GM18508 (cell line): ENCODE measurements around the gene MYH7.
"Not testable (repeated sequence)": the region's sequence is repeated elsewhere in the genome, so short reads cannot be mapped to it uniquely, and the experiment has no call there.

Source experiments
- ATAC-seq: cut with Tn5 transposase; IDR thresholded peaks from one replicate; pipeline ENCODE4 v1.9.1; 2021; ENCODE audit warnings: moderate number of reproducible peaks; ENCODE audit not compliant: insufficient read depth, unreplicated experiment

MYH7 gene

DNA sequence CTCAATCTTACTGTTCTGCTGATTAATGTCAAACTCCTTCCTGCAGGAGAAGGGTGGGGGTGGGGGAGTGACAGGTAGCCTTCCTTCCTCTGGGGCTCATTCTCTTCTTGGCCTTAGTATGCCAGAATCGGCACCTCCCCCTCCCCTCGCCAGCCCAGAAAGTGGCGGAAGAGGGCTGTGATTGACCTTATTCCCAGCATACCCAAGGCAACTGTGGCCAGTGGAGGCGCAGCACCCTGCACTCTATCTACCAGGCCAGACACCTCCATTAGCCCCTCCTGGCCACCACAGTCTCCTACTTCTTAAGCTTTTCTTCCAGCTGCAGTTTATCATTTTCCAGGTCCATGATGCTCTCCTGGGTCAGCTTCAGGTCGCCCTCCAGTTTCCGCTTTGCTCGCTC lies 42.8 kb downstream of the MYH7 start:
- ATAC-seq, result no peak

DNA sequence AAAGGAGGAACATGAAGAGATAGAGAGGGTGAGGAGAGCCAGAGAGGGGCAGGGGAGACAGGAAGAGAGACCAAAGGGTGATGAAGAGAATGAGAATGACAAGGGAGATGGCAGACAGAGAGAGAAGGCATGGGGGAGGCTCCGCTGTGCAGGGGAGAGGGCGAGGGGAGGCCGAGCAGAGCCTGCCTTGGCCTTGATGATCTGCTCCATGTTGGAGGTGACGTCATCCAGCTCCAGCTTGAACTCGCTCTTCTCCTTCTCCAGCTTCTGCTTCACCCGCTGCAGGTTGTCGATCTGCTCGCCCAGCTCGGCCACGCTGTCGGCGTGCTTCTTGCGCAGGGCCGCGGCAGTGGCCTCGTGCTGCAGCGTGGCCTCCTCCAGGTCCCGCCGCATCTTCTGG lies 45.6 kb downstream of the MYH7 start:
- not testable (repeated sequence) for ATAC-seq

DNA sequence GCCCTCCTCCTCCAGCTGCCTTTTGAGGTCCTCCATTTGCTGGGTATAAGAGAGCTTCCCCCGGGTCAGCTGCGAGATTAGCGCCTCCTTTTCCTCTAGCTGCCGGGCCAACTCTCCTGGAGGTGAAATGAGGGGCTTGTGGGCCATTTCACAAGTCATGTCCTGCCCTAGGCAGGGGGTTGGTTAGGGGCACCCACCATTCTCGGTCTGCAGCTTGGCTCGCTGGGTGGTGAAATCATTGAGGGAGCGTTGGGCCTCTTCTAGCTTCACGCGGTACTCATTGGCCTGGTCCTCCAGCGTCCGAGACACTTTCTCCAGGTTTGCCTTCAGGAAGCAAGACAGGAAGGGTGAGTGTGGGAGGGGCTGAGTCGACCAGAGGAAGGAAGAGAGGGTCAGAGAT lies 46.1 kb downstream of the MYH7 start:
- no peak for ATAC-seq

DNA sequence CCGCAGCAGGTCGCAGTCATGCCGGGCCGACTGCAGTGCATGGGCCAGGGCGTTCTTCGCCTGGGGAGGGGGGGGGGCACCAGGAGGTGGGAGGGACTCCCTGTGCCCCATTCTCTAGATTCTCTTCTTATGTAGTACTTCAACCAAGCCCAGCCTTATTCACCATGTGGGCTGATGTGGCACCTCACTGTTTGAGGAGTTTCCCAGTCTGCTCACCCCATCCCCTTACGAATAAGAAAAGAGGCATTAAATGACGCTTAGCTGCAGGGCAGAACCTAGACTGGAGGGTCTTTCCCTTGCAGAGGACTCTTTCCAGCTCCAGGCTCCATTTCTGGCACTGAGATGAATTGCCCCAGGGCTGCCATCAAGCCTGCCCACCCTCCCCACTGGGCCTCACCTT lies 46.5 kb downstream of the MYH7 start:
- ATAC-seq, result no peak

DNA sequence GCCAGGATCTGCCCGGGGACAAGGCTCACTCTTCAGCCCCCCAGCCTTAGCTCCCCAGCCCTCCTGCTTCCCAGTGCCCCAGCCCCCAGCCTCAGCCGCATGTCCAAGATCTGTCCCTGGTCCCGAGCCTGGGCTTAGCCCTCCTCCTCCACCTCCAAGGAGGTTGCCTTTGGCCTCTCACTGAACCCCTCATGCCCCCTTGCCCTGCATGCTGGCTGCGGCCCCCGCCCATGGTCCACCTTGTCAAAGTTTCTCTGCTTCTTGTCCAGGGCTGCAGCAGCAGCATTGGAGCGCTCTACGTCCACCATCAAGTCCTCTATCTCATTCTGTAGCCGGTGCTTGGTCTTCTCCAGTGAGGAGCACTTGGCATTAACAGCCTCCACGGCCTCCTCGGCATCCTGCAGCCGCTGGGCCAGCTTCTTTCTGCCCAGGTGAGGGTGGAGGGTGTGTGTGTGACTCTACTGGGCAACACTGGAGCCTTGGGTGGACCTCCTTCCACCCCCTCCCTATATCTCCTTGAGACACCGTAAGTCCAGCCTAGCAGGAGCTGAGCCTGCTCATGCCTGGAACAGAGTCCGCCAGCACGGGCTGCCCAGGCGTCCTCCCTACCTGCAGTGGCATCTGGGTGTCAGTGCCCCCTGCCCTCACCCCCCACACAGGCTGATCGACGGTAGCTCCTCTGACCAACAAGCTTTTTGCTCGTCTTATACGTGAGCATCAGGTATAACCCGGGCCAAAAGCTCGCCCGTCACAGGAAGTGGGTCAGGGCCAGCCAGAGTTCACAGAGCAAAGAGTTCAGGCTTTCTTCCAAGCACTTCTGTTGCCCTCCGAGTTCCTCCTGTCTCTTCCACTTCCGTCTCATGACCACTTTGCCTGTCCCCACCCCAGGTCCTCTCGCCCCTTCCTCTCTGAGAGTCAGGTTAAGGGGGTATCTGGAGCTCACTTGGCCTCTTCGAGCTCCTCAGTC lies 47.3 kb downstream of the MYH7 start:
- ATAC-seq, result no peak

DNA sequence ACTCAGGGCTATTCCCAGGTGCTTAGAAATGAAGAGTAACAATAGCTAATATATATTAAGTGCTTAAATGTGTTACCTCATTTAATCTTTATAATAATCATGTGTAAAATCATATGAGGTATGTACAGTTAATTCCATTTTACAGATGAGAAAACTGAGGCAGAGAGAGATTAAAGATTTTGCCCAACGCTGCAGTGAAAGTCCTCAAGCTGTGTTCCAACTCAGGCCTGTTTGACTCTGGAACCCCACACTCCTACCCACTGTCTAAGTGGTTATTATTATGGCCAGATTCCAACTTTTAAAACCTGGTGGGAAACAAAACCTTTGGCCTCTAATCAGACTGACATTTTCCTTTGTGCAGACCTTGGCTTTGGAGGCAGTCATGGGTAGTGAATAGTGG lies 48.5 kb downstream of the MYH7 start:
- ATAC-seq, result no peak

DNA sequence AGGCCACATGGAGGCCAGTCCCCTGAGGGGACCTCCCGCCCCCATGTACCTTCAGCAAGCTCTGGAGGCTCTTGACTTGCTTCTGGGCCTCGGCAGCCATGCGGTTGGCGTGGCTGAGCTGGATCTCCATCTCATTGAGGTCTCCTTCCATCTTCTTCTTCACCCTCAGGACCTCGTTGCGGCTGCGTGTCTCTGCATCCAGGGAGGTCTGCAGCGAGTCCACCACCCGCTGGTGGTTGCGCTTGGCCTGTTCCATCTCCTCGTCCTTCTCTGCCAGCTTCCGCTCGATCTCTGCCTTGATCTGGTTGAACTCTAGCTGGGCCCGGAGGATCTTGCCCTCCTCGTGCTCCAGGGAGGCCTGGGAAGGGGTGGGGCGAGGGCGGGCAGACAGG lies 49.2 kb downstream of the MYH7 start:
- not testable (repeated sequence) for ATAC-seq

DNA sequence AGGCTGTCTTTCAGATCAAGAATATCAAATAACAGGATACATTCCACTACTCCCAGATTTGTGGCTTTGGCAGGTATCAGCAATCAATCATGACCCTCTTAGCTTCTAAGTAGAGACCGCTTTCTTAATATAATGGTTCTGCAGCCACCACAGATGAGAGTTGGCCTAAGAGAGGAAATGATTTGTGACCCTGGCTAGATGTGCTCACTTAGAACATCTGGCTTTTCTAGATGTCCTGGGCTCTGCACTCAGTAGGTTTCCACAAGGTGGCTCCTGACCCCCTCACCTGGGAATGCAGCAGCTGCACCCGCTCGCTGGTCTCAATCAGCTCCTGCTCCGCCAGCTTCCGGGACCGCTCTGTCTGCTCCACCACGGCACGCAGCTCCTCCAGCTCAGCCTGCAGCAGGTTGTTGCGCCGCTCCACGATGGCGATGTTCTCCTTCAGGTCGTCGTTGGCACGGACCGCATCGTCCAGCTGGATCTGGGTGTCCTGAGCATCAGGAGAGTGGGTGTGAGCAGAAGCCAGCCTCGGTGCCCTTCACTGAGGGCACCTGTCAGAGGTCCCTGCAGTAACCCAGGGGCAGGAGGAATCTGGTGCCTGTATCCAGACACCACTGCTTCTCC lies 49.7 kb downstream of the MYH7 start:
- no peak for ATAC-seq

DNA sequence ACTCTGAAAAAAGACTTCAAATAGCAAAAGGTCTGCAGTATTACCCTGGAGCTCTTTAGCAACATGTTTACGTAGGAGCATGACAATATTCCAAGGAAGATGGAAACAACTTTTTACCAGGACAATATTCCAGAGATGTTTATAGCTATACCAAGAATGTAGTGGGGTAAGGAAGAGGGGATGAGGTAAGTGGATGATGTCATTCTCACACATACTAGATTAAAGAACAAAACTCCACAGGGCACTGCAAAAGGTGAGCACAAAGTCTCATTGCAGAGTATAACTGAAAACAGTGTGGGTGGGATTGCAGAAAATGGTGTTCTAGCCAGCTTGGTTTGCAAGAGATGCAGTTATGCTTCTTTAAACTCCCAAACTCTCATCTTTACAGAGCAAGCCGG lies 50.2 kb downstream of the MYH7 start:
- ATAC-seq, result no peak

DNA sequence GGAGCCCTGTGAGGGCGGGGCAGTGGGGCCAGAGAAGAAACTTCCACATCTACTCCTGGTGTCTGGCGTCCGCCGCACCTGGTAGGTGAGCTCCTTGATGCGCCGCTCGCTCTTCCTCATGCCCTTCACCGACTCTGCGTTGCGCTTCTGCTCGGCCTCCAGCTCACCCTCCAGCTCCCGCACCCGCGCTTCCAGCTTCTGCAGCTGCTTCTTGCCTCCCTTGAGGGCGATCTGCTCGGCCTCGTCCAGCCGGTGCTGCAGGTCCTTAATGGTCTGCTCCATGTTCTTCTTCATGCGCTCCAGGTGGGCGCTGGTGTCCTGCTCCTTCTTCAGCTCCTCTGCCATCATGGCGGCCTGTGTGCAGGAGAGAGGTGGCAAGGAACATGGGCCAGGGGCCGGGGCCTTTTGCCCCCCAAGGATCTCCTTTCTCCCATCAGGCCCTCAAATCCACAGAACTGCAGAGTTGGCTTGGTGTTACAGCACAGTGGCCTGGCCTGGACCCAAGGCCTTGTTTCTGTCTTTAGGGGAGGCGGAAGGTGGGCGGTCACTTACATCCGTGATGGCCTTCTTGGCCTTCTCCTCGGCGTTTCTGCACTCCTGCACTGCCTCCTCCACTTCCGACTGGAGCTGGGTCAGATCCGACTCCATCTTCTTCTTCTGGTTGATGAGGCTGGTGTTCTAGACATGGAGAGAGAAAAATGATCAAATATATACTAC lies 50.9 kb downstream of the MYH7 start:
- ATAC-seq, result no peak

DNA sequence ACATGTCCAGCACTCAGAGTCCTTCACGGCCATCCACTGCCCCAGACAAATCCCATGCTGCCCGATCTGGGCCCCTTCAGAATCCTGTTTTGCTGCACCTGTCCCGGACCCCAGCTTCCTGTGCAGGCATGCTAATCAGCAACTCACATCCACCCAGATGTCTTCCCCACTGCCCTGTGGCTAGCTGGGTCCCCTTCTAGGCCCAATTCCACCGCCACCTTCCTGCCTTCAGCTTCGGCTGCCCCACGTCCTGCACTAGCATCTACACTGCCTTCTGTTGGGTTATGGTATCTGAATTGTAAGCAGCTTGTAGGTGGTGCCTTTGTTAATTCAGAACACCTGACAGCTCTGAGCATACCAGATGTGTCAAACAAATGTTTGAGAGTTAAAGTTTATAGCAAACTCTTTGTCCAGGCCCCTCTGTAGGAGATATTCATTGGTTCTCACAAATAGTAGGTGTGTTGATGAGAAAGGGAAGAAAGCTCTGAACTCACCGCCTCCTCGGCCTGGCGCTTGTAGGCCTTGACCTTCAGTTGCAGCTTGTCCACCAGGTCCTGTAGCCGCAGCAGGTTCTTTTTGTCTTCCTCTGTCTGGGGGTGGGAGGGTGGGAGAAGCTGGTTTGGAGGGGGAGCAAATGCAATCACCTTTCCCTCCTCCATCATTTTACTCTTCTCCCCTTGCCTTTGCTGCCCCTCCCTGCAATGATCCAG lies 52.6 kb downstream of the MYH7 start:
- no peak for ATAC-seq

DNA sequence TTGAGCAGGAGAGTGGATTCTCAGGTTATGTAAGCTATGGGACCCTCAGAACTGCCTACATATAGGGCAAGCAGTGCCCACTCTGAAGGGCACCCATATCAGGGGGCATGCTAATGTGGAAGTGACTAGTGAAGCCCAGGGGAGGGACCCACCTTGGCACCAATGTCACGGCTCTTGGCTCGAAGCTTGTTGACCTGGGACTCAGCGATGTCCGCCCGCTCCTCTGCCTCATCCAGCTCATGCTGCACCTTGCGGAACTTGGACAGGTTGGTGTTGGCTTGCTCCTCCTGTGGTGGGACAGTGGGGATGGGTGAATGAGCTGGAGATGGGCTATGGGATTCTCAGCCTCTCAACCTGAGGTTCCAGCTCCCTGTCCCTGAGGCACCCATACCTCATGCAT lies 53.2 kb downstream of the MYH7 start:
- no peak for ATAC-seq

DNA sequence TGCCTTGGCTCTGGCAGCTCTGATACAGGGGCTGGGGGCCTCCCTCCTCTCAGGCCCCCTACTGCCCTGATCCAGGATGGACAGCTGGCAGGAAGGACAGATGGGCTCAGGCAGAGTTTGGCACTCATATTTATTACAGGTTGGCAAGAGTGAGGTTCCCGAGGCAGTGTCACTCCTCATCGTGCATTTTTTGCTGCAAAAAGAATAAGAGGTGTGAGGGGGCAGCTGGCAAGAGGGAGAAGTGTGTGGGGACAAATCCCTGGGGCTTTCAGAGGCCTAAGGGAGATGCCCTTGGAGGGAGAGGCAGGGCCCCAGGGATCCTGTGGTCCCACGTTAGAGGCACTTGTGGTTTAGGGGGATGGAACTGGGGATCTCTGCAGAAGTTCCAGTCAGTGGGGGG lies 53.6 kb downstream of the MYH7 start:
- ATAC-seq, result no peak

DNA sequence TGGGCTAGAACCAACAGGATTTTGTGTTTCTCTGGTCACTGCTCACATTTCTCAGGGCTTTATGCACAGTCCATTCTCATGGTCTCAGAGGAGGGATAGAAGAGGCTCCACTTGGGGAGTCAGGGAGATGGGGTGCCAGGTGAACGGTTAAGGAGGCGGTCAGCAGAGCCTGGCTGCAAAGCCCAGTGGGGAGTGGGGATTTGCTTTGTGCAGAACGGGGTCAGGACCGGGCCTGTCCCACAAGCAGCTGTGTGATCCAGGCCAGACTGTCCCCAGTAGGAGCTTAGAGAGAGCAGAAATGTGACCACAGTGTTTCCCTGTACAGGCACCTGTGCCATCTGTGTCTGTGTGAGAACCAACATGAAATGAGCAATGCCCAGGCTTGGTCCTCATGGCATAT lies 54.5 kb downstream of the MYH7 start:
- no peak for ATAC-seq

DNA sequence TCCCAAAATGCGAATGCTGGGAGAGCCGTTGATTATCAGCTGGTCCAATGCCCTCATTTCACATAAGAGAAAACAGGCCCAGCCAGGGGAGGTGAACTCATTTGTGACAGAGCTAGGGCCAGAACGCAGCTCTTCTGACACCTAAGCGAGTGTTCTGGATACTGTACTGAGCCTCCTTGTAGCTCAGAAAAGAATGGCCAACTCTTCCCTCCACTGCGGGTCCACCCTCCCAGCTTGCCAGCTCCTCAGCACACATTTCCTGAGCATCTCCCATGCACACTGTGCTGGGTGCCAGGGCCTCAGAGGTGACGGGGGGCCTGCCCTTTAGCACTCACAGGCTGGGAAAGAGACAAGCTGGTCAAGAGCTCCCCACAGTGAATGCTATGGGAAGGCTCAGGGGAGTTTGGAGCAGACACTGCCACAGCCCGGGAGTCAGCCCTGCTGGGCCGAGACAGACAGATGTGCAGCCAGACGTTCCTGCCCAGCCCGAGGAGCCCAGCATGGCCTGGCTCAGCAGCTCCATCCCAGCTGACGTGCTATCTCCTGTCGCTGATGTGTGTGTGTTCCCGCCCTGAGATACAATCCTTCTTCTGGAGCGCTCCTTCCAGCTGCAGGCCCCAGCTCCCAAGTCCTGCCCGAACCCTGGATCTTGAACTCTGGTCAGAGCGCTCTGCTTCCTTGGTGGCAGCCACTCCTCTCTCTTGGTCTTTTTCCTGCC lies 55.1 kb downstream of the MYH7 start:
- ATAC-seq, result no peak

DNA sequence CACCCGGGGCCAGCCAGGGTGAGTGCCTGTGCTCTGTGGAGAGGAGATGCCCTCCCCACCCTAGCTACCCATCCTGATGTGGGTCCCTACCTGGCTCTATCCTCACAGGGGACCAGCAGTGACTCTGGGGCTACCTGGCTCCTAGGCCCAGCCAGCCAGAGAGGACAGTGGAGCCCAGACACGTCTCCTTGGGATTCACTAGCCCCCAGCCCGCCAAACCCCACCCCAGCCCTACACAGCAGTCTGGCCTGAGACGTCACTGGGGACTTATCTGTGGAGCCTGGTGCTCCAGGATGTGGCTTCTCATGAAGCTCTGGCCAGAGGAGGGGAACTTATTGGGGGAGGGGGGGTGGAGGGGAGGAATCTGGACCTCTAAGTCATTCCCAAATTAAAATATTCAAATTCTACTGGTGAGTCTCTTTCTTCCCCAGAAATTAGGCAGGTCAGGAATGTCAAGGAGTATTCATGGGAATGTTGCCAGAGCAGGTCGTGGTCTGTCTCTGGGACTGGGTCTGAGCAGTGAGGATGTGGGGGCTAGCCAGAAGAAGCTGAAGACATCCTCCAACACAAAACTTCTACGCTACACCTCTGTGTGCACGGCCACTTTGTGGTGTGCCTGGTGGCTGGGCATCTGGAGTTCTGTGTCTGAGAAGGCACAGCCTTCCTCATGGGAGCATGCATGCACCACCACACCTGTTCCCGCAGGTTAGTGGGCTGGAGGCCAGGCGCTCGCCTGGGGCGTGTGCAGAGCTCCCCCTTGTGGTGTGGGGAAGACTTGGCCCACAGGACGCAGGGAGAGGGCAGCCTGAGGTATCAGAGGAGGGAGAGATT lies 55.9 kb downstream of the MYH7 start:
- ATAC-seq, result no peak

DNA sequence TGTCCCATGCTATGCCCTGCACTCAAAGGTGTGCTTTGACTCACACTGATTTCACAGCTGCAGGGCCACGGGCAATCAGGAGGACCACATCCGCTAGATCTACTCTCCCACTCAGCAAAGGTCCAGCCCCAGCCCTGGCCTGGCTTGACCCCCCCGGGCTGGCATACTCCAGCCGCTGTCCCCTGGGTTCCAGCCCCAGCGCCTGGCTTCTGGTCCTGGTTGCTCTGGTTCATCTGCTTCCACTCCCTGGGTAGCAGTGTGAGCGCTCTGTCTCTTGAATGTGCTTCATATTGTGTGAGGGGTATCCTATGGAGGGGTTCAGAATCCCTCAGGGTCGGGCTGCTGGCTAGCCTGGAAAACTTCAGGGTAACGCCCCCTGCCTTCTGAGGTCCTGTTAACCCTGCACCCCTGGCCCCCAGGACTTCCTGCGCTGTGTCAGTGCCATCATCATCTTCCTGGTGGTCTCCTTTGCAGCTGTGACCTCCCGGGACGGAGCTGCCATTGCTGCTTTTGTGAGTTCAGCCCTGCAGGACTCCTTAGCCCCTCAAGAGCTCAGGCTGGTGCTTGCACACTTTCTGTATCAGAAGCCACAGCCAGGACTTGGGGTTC lies 56.7 kb downstream of the MYH7 start:
- ATAC-seq, result no peak
